NB4 (cell line): ENCODE results near the gene NKAIN4.

Experiments
- CTCF ChIP-seq: IDR thresholded peaks from one replicate; pipeline ENCODE4 v1.5.1; 2012; ENCODE audit warnings: low read depth, low read length
- MYC ChIP-seq: IDR thresholded peaks from 2 replicates; pipeline ENCODE4 v1.6.1; 2011; ENCODE audit warnings: low read depth, low read length
- POLR2A ChIP-seq: IDR thresholded peaks from 2 replicates; pipeline ENCODE4 v1.6.1; 2011; ENCODE audit warnings: mild to moderate bottlenecking; ENCODE audit not compliant: insufficient read length; ENCODE audit errors: extremely low read depth

GRCh38 chr20:63216041-63216848 is 38.0 kb downstream of the NKAIN4 start, which contains the start of gene YTHDF1:
- TF ChIP-seq CTCF = no peak
- peak; percentile 61 for TF ChIP-seq POLR2A
- peak; percentile 87 for TF ChIP-seq MYC
